K562 (cell line): ENCODE data around the gene SH3BP5. TPM values are rescaled to one million over a fixed set of nuclear protein-coding genes. Genes with fewer than 3 reads are reported as not detected.
A peak's percentile ranks its signal among the peaks of the same experiment; 100 is the strongest.

Experiments used
- ATAC-seq: fragments of 200-7000 bp; cut with Tn5 transposase; 3 replicates; pipeline ENCODE4 v1.9.1; 2020; ENCODE audit warnings: moderate library complexity
- BruUV-seq: library from RNA; stranded (reverse); fragments of 400-500 nt; replicated peaks from 2 replicates; lab custom pipeline; 2021; lab: Mats Ljungman, UMichigan
- CTCF ChIA-PET: fragments of 300-600 bp; formaldehyde crosslinking; extraction: SDS; loops from one replicate; lab custom pipeline; 2021; ENCODE audit warnings: low intra/inter-chr PET ratio; lab: Yijun Ruan, JAX
- POLR2A ChIA-PET: fragments of 300-600, 350-650 bp; sonication (Branson Sonifier 250); formaldehyde crosslinking; extraction: SDS; loops from one replicate; lab custom pipeline; 2021; ENCODE audit warnings: antibody characterized with exemption, inconsistent platforms; lab: Yijun Ruan, JAX
- DNase-seq, 4 experiments: peaks; one replicate each; pipeline versions ENCODE4 v3.0.0 to v3.0.0-alpha.2; 2011 to 2018; ENCODE audit warnings: low spot score in 3 of 4, mixed read lengths in 3 of 4; ENCODE audit errors: extremely low read depth in 1 of 4
- FAIRE-seq: peaks from 2 replicates; lab custom pipeline; 2011; peaks lifted over from hg19 to GRCh38; lab: Jason Lieb, UNC
- H2AFZ ChIP-seq: 2 replicates; pipeline ENCODE4 v1.6.0; 2011; ENCODE audit warnings: low read depth, low read length, control low read depth, inconsistent platforms
- H3K27ac ChIP-seq: fragments of 200-600 bp; 3 replicates; pipeline ENCODE4 v1.8.0; 2011; ENCODE audit warnings: low read depth, mild to moderate bottlenecking, control low read depth, inconsistent platforms, low read length, moderate library complexity, mixed read lengths; ENCODE audit errors: extremely low read depth
- H3K27me3 ChIP-seq, 2 experiments: fragments of 300-600 bp in 1 of 2; 2 replicates in 1 of 2; 3 replicates in 1 of 2; pipeline versions ENCODE4 v1.6.0 to v1.8.0; 2011; ENCODE audit warnings: inconsistent platforms in 2 of 2, low read length in 2 of 2, mild to moderate bottlenecking in 1 of 2, mixed read lengths in 1 of 2, moderate library complexity in 1 of 2; ENCODE audit not compliant: control insufficient read depth in 2 of 2, insufficient read depth in 2 of 2
- H3K36me3 ChIP-seq: fragments of 300-600 bp; 3 replicates; pipeline ENCODE4 v1.8.0; 2011; ENCODE audit warnings: mild to moderate bottlenecking, low read length, inconsistent platforms; ENCODE audit not compliant: control insufficient read depth, insufficient read depth
- H3K4me1 ChIP-seq, 2 experiments: fragments of 200-600 bp in 1 of 2; replicated peaks in 1 of 2; 2 replicates in 1 of 2; 3 replicates in 1 of 2; pipeline versions ENCODE4 v1.5.1 to v1.8.0; 2011; ENCODE audit warnings: inconsistent platforms in 2 of 2, low read length in 2 of 2, mild to moderate bottlenecking in 1 of 2, mixed read lengths in 1 of 2, moderate library complexity in 1 of 2; ENCODE audit not compliant: control insufficient read depth in 2 of 2, insufficient read depth in 2 of 2
- H3K4me2 ChIP-seq: 2 replicates; pipeline ENCODE4 v1.6.1; 2011; ENCODE audit warnings: low read length, control low read depth, inconsistent platforms, mixed read lengths; ENCODE audit not compliant: insufficient read depth
- H3K4me3 ChIP-seq: fragments of 200-600 bp; sonication (generic), shearing (Covaris generic); 2 replicates; pipeline ENCODE4 v1.5.1; 2016; ENCODE audit warnings: control low read depth, inconsistent platforms
- H3K79me2 ChIP-seq: fragments of 200-600 bp; 3 replicates; pipeline ENCODE4 v1.8.0; 2011; ENCODE audit warnings: low read length, inconsistent platforms; ENCODE audit not compliant: control insufficient read depth, insufficient read depth
- H3K9ac ChIP-seq, 2 experiments: 2 replicates each; pipeline versions ENCODE4 v1.6.0 to v1.6.1; 2011; ENCODE audit warnings: low read depth in 2 of 2, low read length in 2 of 2, control low read depth in 1 of 2, inconsistent platforms in 1 of 2, mild to moderate bottlenecking in 1 of 2, mixed read lengths in 1 of 2; ENCODE audit not compliant: insufficient read depth in 1 of 2
- H3K9me1 ChIP-seq: one replicate; pipeline ENCODE4 v1.6.0; 2011; ENCODE audit warnings: inconsistent platforms, mild to moderate bottlenecking, low read length, moderate library complexity; ENCODE audit not compliant: control insufficient read depth, insufficient read depth
- H3K9me3 ChIP-seq: replicated peaks from 2 replicates; pipeline ENCODE4 v1.5.1; 2011; ENCODE audit warnings: low read depth, low read length, inconsistent platforms; ENCODE audit not compliant: control insufficient read depth, insufficient read depth
- H4K20me1 ChIP-seq: replicated peaks from 2 replicates; pipeline ENCODE4 v1.6.1; 2011; ENCODE audit warnings: low read length, inconsistent platforms, mixed read lengths; ENCODE audit not compliant: control insufficient read depth, insufficient read depth
- ARID1B ChIP-seq: fragments of 450-650 bp; IDR thresholded peaks from 2 replicates; pipeline ENCODE4 v1.6.1; 2016; ENCODE audit warnings: antibody characterized with exemption, mild to moderate bottlenecking, inconsistent platforms
- FOXJ3 ChIP-seq: sonication (generic); formaldehyde crosslinking; IDR thresholded peaks from 2 replicates; pipeline ENCODE4 v1.4.0; 2020; ENCODE audit warnings: mild to moderate bottlenecking, missing genetic modification reagents
- LCOR ChIP-seq: sonication (generic); formaldehyde crosslinking; IDR thresholded peaks from 2 replicates; pipeline ENCODE4 v1.8.0; 2022; ENCODE audit warnings: mild to moderate bottlenecking, missing genetic modification reagents
- NCOR1 ChIP-seq: fragments of 450-650 bp; IDR thresholded peaks from 2 replicates; pipeline ENCODE4 v1.6.1; 2016; ENCODE audit warnings: mild to moderate bottlenecking, moderate library complexity
- PHB ChIP-seq: fragments of 250-450 bp; sonication (Bioruptor Pico); IDR thresholded peaks from 2 replicates; pipeline ENCODE4 v1.5.0; 2021
- POLR2AphosphoS2 ChIP-seq: IDR thresholded peaks from 2 replicates; pipeline ENCODE4 v1.6.1; 2012; ENCODE audit warnings: low read length, improper control_type of control experiment
- RBM25 ChIP-seq: fragments of 200-400 bp; formaldehyde crosslinking; IDR thresholded peaks from 2 replicates; pipeline ENCODE4 v1.6.1; 2018; ENCODE audit warnings: low read length, low read depth, moderate library complexity; ENCODE audit not compliant: severe bottlenecking
- ZNF23 ChIP-seq: fragments of 250-450 bp; sonication (Bioruptor Pico); IDR thresholded peaks from 2 replicates; pipeline ENCODE4 v1.4.0; 2020; ENCODE audit warnings: mild to moderate bottlenecking
- WGBS: fragments of 100-300 bp; shearing (Covaris generic); methylation state at CpG from one replicate; pipeline ENCODE4 v1.1.6; 2016; ENCODE audit warnings: low coverage, mixed read lengths; ENCODE audit not compliant: insufficient coverage; ENCODE audit errors: missing lambda C conversion rate; 5-methylcytosine and 5-hydroxymethylcytosine counted together
- in situ Hi-C: fragments of 300-500 bp; cut with MboI; formaldehyde crosslinking; loops from 4 replicates; pipeline ENCODE4 v1.15.0; 2018; ENCODE audit warnings: inconsistent platforms, mixed read lengths
- intact Hi-C: fragments of 100-400 bp; cut with micrococcal nuclease; formaldehyde crosslinking; loops from 2 replicates; pipeline ENCODE4 v1.14.2; 2022
- polyA plus RNA-seq, 8 experiments: library from polyadenylated mRNA; depleted of rRNA in 4 of 8; stranded (reverse) in 5 of 8; unstranded in 3 of 8; fragments of >200 nt; fragmentation: Nextera tagmentation in 2 of 8; fragmentation: Illumina TruSeq in 1 of 8; extraction: Ambion mirVana in 2 of 8; extraction: Trizol in 1 of 8; gene quantifications; 2 replicates each; pipeline versions ENCODE4 v1.2.1 to v1.2.3, GENCODE V29; 2011 to 2014; ENCODE audit warnings: inconsistent platforms in 1 of 8, missing spikeins in 1 of 8
- total RNA-seq, 7 experiments: library from RNA; depleted of rRNA in 6 of 7; stranded (reverse); fragments of >200 nt in 6 of 7; fragmentation: Illumina TruSeq in 2 of 7; extraction: Trizol in 2 of 7; gene quantifications; 2 replicates each; pipeline versions ENCODE4 v1.2.1 to v1.2.3, GENCODE V29; 2011 to 2021; ENCODE audit warnings: low replicate concordance in 1 of 7
- TF ChIP-seq, protein P1 (sequence below): fragments of 450-650 bp; formaldehyde crosslinking; IDR thresholded peaks from 2 replicates; pipeline ENCODE4 v1.4.0; 2020; ENCODE audit warnings: mild to moderate bottlenecking, mixed read lengths
- TF ChIP-seq, protein P2 (sequence below): fragments of 450-650 bp; IDR thresholded peaks from 2 replicates; pipeline ENCODE4 v1.6.1; 2016; ENCODE audit warnings: low read depth, mild to moderate bottlenecking, moderate library complexity
- TF ChIP-seq, protein P3 (sequence below): fragments of 200-800 bp; sonication (Bioruptor generic); IDR thresholded peaks from 2 replicates; pipeline ENCODE4 v1.6.1; 2017; ENCODE audit warnings: missing genetic modification characterization, missing compliant biosample characterization

SH3BP5 gene
- total and polyA plus RNA-seq, 9 of the 15 experiments (the other 6 are each of a cell fraction or from before 2014, with no cell fraction given): 2.9 to 29.0 (median 14.9) TPM

DNA sequence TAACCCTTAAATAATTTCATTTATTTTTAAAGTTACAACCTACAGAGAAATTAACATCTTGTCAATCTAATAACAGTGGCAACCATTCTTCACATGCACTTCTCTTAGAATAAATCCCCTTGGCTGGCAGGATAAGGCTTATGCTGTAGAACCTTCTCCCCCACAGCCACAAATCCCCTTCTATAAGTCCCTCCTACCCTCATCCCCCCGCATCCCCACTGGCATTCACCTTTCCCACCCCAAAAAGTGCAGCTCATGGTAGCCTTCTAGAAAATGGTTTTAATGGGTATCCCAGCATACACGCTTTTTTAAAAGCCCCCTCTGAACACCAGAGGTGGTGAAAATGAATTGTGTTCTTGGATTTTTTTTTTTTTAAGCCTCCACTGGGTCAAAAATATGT is 77.2 kb downstream of the SH3BP5 start:
- Histone ChIP-seq H3K9me1 (no peaks in the 10 kb centered on the region), H3K36me3 (peaks cover 96% of the 10 kb centered on the region), H3K9me3 (no peaks in the 10 kb centered on the region), H3K4me3 (no peak overlapping the region), H4K20me1 (no peaks in the 10 kb centered on the region; the same call in 1 of the 2 replicates), H3K27ac (no peak overlapping the region), H2AFZ (no peak overlapping the region), H3K79me2 (no peaks in the 10 kb centered on the region), H3K4me2 (no peak overlapping the region), H3K9ac (no peak overlapping the region), H3K27me3 (no peaks in the 10 kb centered on the region), H3K4me1 (peaks cover 0 to 20% of the 10 kb centered on the region in 2 experiments; a peak in 4 of 5 replicates)
- no peak for FAIRE-seq
- no peak for ATAC-seq
- 92% methylated on average over 2 of the region's 2 CpGs for WGBS
- in situ Hi-C loops (no loop called here), intact Hi-C loops (no loop called here)
- BruUV-seq: no TSS peak
- TF ChIP-seq POLR2AphosphoS2 (peak; percentile 44; the same call in 1 of the 2 replicates), RBM25 (no peak)
- CTCF ChIA-PET: no interaction called here
- POLR2A ChIA-PET: interaction anchor here (0.6 to 1.4 kb wide), 3 partner anchors 18 to 310 kb away, joined by 3 to 4 read pairs (median 3); no protein-coding TSS in a partner anchor
- no peak for DNase-seq

DNA sequence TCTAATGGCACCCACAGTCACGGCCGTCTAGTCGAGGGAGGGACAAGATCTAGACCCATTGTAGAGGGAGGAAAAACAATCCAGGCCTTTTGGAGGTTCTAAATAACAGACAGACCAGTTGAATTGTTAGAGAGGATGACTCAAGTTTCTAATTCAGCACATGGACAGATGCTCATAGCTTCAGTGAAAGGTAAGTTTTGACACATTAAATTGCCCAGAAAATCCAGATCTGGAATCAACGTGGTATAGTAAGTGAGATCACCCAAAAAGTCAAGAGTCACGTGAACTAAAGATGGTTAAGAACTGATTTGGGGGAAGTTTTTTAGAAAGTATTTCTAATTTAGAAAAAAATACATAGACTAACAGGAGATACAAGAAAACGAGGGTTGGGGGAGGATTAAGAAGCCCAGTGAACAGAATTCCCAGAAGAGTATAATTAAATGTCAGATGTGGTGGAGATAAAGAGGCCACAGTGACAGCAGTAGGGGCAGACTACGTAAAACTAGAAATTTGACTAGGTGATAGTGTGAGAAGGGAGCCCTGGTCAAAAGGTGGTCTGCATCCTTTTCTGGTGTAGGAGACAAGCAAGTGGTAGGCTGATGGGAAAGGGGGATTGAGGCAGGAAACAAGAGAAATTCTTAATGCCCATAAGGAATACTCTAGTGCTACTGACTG is 79.2 kb downstream of the SH3BP5 start:
- Histone ChIP-seq H3K79me2 (no peaks in the 10 kb centered on the region), H3K9me1 (no peaks in the 10 kb centered on the region), H3K9ac (peak overlapping the region in 1 of 2 experiments; percentile 54; a peak in 1 of 4 replicates), H3K9me3 (no peaks in the 10 kb centered on the region), H3K4me2 (0 out of 2 replicates have a peak overlapping the region, but pooled peaks have one; percentile 1), H3K27me3 (no peaks in the 10 kb centered on the region), H4K20me1 (no peaks in the 10 kb centered on the region), H2AFZ (no peak overlapping the region), H3K4me1 (peaks cover 0 to 20% of the 10 kb centered on the region in 2 experiments; a peak in 4 of 5 replicates), H3K4me3 (no peak overlapping the region), H3K36me3 (peaks cover 96% of the 10 kb centered on the region), H3K27ac (no peak overlapping the region)
- no TSS peak for BruUV-seq
- ATAC-seq (peak; percentile 51), FAIRE-seq (peak; percentile 58), DNase-seq (peak in 1 of 4 experiments; percentile 33)
- intact Hi-C loops (loop anchor here (5.0 kb wide), 1 partner anchor 136 kb away; no protein-coding TSS in a partner anchor), in situ Hi-C loops (no loop called here)
- WGBS: 10% methylated on average over 7 of the region's 7 CpGs
- POLR2A ChIA-PET: interaction anchor here (0.7 to 1.0 kb wide), 3 partner anchors 8 to 325 kb away, joined by 3 read pairs; no protein-coding TSS in a partner anchor
- CTCF ChIA-PET: no interaction called here
- no peak for TF ChIP-seq LCOR (CRISPR knock-in tag)
- TF ChIP-seq, protein P1, sequence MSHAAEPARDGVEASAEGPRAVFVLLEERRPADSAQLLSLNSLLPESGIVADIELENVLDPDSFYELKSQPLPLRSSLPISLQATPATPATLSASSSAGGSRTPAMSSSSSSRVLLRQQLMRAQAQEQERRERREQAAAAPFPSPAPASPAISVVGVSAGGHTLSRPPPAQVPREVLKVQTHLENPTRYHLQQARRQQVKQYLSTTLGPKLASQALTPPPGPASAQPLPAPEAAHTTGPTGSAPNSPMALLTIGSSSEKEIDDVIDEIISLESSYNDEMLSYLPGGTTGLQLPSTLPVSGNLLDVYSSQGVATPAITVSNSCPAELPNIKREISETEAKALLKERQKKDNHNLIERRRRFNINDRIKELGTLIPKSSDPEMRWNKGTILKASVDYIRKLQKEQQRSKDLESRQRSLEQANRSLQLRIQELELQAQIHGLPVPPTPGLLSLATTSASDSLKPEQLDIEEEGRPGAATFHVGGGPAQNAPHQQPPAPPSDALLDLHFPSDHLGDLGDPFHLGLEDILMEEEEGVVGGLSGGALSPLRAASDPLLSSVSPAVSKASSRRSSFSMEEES: peak; percentile 45; the same call in 1 of the 2 replicates
- peak; percentile 46; the same call in 1 of the 2 replicates for TF ChIP-seq ARID1B
- TF ChIP-seq, protein P2, sequence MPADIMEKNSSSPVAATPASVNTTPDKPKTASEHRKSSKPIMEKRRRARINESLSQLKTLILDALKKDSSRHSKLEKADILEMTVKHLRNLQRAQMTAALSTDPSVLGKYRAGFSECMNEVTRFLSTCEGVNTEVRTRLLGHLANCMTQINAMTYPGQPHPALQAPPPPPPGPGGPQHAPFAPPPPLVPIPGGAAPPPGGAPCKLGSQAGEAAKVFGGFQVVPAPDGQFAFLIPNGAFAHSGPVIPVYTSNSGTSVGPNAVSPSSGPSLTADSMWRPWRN: peak; percentile 26; the same call in 1 of the 2 replicates
- no peak for TF ChIP-seq ZNF23 (CRISPR knock-in tag)
- TF ChIP-seq, protein P3, sequence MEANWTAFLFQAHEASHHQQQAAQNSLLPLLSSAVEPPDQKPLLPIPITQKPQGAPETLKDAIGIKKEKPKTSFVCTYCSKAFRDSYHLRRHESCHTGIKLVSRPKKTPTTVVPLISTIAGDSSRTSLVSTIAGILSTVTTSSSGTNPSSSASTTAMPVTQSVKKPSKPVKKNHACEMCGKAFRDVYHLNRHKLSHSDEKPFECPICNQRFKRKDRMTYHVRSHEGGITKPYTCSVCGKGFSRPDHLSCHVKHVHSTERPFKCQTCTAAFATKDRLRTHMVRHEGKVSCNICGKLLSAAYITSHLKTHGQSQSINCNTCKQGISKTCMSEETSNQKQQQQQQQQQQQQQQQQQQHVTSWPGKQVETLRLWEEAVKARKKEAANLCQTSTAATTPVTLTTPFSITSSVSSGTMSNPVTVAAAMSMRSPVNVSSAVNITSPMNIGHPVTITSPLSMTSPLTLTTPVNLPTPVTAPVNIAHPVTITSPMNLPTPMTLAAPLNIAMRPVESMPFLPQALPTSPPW (CRISPR knock-in tag): peak; percentile 33; the same call in 1 of the 2 replicates
- no peak for TF ChIP-seq FOXJ3 (CRISPR knock-in tag)
- TF ChIP-seq NCOR1: peak; percentile 6; the same call in 1 of the 2 replicates
- TF ChIP-seq PHB (CRISPR knock-in tag): no peak
